ENCODE measurements around the gene TOR1AIP1.
"Not testable (repeated sequence)": the region's sequence is repeated elsewhere in the genome, so short reads cannot be mapped to it uniquely, and the experiment has no call there.

- not testable (repeated sequence) for TF ChIP-seq POLR2AphosphoS5 (IDR thresholded peaks at IDR 0.05; ENCODE audit: low read depth, low read length); PAX5 (IDR thresholded peaks at IDR 0.05; ENCODE audit: insufficient read depth, low read length, severe bottlenecking); POLR2A (IDR thresholded peaks at IDR 0.05; ENCODE audit: low read depth, low read length)
Observed at GRCh38 chr1:179836686-179837445, 45.2 kb upstream of the TOR1AIP1 start.
